Measurements from ENCODE around the gene JMJD7.

JMJD7 gene

DNA sequence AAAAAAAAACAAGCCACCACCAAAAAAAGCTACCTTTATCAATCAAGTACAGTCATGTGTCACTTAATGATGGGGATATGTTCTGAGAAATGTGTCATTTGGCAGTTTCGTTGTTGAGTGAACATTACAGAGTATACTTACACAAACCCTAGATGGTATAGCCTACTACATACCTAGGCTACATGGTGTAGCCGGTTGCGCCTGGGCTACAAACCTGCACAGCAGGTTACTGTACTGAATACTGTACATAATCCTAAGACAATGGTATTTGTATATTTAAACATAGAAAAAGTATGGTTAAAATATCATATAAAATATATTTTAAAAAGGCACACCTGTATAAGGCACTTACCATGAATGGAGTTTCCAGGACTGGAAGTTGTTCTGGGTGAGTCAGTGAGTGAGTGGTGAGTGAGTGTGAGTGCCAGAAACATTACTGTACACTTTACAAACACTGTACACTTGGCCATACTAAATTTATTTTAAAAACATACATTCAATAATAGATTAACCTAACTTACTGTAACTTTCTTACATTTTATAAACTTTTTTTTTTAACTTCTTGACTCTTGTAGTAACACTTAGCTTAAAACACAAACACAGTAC, 25.9 kb upstream of the JMJD7 start:
- DNase-seq, result peak; percentile 17

DNA sequence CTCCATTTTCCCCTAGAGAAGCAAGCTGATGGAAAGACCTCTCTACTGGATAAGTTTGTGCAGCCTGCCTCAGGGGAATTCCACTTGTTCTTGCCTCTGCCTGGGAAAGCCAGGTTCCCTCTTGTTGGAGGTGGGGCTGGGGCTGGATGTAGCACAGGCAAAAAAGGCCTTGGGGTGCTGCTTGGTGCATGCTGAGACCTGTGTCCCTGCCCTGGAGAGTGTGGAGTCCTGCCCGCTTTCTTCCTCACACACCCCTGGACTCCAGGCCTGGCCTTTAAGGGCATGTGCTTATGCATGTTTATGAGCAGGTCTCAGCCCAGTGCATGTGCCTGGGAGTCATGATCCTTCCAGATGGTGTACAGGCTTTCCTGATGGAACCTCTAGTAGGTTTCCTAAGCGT, 23.5 kb upstream of the JMJD7 start:
- DNase-seq, result no peak

DNA sequence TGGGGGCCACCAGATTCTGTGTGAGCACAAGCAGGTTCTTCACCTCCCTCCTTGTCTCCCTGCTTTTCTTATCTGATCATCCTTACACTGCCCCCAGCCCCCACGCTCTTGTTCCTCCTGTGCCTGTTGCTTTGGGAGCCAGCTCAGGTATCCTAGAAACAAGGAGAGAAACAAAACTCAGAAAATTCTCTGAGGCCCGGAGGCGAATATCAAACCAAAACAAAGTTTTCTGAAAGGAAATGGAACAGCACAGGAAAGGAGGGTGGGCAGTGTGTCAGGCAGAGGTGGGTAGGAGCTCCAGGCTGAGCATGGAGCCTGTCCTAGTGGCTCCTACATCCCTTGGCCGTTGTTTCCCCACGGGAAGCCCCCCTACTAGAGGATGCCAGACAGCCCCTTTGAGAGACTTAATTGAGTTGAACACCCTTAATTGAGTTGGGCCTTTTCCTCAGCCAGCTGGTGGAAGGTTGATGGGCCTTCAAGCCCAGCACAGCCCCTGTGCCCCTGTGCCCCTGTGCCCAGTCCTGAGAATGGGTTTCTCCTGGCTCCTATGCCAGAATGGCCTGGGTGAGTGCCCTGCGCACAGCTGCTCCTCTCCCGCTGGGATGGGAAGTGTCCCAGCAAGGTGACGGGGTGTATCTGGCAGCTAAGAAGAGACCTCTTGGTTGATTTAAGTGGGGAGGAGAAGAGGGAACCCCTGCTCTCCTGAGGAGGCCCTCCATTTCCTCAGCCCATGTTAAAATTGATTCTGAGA, 22.8 kb upstream of the JMJD7 start:
- no peak for DNase-seq

DNA sequence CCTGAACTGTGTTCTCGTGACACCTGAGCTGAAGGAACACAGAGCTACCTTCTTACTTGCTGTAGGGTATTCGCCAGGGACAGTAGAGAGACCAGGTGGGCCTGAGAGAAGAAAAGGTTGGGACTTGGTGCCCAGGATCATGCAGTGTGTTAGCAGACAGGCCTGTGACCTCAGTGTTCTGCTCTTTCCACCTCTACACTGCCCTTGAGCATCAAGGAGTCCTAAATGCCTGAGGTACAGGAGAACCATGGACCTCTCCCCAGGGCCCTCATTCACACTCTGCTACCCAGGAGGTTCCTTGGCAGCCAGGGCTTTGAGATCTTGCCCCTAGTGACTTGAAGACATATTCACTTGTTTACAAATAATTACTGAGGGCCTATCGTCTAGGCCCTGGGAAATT, 22.2 kb upstream of the JMJD7 start:
- DNase-seq, result no peak

DNA sequence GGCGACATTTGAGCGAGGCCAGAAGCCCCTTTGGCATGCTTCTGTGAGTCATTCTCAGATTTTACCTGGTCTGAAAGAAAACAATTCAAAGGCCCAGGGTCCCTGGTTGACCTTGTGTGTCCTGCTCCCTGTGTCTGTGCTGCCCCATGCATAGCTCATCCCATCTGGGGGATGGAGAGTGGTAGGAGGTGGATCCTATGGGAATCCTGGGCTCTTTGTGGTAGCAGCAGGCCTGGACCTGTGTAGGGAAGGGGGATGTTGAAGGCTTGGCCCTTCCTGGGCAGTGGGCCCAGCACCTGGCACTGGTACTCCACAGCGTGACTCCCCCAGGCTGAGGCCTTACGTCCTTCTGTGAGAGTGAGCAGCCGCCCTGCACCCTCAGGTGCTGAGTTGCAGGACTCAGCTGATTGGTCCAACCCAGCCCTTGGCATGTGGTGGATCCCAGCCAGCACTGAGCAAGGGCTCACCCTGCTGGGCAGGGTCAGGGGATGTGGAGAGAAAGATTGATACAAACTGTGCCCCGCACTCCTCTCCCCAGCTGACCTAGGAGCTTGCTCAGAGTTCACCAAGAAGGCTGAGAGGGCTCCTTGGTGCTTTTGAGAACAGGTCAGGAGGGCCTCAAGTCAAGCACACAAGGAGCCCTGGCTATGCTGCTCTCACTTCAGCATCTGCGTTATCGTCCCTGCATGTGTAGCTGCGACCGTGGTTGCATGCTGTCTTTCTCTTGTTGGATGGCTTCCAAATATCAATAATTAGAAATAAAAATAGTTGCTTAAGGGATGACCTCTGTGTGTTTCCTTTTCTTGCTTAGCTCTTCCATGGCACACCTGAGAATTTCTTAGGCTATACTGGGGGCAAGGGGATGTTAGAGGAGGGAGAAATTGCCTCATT, 21.4 kb upstream of the JMJD7 start:
- DNase-seq, result no peak

DNA sequence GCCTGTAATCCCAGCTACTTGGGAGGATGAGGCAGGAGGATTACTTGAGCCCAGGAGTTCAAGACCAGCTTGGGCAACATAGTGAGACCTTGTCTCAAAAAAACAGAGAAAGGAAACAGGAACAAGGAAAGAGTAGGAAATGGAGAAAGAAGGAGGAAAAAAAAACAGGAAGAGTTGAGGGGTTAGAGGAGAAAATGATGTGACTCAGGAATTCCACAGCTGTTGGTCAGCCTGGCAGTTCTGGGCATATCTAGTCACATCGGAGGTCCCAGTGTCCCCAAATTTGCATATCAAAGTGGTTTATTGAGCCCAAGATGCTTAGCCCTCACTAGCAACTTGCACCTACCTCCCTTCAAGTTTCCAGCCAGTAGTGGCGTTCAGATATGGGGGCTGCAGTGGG, 18.8 kb upstream of the JMJD7 start:
- DNase-seq, result no peak

DNA sequence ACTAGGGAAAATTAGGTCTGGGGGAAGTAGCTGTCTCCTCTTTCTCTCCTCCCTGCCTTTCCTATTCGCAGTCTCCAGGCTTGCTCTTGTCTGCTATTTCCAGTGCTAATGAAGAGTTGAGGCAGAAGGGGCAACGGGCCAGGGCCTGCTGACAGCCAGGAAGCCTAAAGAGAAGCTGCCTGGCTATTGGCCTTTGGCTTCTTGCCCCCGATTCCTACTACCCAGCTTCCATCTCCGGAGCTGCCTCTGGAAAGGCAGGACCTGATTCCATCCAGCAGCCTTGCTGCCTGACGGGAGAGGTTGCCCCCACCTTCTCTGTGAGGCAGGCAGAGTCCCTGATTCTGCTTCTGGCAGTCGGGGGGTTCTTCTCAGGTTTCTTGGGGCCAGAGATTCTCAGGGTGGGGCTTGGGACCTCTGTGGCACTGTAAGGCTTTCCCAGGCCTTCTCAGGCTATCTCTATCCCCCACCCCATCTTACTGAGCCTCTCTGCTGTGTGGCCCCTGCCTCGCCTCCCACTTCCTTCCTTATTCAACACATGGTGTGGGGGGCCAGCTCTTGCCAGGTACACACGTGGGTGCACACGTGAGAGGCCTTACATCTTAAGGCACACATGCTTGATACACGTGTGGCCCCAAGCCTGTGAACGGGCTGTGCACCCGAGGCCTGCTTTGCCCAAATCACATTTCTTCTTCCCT, 18.2 kb upstream of the JMJD7 start:
- DNase-seq, result no peak

DNA sequence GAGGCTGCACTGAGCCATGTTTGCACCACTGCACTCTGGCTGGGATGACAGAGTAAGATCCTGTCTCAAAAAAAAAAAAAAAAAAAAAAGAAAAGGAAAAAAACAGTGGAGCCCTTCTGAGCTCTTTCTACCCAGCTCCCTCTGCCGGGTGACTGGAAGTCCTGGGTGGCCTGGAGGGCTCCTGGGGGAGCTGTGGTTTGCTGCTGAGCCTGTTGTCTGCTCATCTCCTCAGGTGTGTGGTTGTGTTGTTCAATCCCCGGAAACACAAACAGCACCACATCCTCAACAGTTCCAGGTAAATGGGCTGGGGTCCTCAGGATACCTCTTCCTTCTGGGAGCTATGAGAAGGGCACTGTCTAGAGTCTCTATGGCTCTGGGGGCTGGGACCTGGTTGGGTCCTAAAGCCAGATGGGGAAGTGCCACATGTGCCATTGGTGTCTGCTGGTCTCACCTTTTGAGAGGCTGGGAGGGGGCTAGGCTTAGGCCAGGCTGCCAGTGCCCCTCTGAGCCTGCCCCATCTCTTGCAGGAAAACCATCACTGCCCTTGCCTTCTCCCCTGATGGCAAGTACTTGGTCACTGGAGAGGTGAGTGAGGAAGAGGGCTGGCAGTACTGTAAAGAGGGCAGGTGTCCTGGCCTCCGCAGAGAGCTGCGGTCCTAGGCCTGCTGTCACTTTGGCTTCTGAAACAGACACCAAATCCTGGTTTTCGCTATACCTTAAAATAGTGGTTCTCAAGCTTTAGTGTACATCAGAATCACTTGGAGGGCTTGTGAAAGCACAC, 17.1 kb upstream of the JMJD7 start:
- no peak for DNase-seq

DNA sequence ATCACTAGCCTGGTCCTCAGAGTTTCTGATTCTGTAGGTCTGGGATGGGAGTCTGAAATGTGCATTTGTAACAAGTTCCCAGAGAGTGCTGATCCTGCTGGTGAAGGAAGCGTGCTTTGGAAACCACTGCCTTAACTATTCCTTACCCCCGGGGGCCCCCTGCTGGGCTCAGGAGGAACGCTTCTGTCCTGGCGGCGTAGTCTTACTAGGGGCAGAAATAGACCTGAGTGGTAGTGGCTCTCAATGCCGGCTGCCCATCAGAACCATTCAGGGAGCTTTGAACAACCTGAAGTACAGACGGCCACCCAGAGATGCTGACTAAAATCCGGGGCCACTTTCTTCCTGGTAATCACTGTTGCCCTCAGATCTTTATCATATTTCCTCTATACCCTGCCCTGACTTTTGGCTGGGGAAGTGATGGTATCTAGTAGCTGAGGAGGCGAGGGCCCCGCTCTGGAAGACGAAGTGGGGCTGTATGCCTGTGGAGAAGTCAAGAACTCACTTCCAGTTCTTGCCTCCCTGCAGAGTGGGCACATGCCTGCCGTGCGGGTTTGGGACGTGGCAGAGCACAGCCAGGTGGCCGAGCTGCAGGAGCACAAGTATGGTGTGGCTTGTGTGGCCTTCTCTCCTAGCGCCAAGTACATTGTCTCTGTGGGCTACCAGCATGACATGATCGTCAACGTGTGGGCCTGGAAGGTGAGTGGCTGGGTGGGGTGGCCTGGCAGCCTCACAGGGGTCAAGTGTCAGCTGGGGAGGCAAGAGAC, 16.3 kb upstream of the JMJD7 start:
- peak; percentile 83 for DNase-seq

DNA sequence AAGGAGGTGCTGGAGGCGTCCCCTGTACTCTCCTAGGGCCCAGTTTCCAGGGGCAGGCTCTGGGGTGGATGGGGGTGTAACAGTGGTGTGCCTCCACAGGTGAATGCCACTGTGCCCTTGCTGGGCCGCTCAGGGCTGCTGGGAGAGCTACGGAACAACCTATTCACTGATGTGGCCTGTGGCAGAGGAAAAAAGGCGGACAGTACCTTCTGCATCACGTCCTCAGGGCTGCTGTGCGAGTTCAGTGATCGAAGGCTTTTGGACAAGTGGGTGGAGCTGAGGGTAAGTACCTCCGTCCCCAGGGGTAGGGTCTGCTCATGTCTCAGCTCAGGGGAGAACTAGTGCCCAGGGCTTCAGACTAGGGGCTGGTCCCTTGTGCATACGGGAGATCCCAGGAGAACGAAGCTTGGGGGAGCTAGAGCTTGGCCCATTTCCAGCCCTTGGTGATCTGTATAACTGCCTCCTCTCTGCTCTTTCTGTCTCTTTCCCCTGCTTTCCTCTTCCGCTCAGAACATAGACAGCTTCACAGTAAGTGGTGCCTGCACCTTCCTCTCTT, 15.0 kb upstream of the JMJD7 start:
- DNase-seq, result no peak

DNA sequence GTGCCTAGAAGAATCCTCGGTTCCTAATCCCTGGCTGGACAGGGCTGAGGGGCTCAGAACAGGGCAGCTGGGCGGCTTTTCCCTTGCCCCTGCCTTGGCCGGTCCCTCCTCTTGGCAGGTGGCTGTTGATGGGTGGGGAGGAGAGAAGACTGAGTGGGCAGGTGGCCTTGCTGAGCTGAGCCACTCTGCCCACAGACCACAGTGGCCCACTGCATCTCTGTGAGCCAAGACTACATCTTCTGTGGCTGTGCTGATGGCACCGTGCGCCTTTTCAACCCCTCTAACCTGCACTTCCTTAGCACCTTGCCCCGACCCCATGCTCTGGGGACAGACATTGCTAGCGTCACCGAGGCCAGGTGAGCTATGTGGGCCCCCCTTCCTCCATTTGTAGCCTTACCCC, 14.5 kb upstream of the JMJD7 start:
- DNase-seq, result no peak

DNA sequence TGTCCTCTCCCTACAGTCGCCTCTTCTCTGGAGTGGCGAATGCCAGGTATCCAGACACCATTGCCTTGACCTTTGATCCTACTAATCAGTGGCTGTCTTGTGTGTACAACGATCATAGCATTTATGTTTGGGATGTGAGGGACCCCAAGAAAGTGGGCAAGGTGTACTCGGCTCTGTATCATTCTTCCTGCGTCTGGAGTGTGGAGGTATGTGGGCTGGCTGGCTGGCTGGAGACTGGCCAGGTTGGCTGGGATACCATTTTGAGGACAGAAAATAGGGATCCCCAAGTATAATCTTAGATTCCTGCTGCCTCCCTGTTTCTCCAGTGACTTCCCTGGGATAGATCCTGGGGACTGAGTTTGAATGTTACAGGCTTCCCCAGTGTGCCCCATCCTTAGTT, 13.4 kb upstream of the JMJD7 start:
- DNase-seq, result no peak

DNA sequence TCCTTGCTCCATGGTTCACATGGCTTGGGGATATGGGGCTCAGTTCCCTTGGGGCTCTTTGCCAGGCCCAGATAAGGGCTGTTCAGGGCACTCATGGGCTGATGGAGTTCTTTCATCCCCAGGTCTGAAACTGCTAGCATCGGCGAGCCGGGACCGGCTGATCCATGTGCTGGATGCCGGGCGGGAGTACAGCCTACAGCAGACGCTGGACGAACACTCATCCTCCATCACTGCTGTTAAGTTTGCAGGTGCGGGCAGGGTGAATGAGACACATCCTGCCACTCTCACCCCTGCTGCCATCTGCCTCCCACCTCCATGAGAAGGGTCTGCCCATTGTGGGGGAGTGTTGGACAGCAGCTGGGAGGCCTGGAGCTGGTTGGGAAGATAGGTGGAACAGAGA, 11.1 kb upstream of the JMJD7 start:
- DNase-seq, result no peak

DNA sequence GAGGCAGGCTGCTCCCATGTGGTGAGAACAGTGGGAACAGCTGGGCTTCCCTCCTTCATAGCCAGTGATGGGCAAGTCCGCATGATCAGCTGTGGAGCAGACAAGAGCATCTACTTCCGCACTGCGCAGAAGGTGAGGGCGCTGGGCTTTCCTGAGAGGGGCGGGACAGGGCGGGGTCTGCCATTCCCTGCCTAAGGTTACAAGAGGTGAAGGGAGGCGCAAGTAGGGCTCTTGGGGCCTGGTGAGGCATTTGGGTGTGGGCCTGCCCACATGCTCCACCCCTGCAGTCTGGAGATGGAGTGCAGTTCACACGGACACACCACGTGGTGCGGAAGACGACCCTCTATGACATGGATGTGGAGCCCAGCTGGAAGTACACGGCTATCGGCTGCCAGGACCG, 10.6 kb upstream of the JMJD7 start:
- DNase-seq, result no peak

DNA sequence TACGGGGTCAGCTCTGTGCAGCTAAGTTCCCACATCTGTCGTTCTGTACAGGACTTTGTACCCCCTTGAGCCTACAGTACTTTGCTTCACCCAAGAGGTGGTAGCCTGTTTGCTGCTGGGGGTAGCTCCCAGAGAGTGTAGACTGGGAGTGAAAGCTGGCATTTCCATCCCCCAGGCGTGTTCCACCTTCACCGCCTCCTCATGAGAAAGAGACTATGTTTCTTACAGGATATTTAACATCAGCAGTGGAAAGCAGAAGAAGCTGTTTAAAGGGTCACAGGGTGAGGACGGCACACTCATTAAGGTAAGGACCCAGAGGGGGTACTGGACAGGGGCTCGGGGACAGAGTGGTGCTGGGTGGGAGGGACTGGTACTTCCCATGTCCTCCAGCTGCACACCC, 10.1 kb upstream of the JMJD7 start:
- no peak for DNase-seq

DNA sequence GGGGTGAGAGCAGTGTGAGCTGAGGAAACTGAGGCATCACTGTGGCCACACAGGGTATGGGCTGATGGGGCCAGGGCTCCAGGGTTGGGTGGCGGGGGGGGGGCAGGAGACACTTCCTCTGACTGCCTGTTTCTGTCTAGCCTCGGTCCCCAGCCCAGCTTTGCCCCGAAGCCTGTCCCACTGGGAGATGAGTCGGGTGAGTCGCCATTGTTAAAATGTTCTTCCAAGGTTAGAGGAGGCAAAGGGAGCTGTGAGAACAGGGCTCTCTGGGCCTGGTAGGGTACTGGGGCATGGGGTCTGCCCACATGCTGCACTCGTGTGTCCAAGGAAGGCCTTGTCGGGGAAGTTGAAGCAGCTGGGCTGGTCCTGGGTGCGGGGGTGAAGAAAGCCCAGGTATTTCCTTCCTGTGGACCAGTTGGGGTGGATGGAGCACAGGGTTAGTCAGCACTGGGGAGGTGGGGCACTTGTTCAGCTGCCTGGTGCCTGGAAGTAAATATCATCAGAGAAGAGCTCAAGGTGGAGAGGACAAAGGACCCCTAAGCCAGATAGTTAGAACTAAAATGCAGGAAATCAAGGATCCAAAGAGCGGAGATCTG, 8.3 kb upstream of the JMJD7 start:
- DNase-seq, result no peak

DNA sequence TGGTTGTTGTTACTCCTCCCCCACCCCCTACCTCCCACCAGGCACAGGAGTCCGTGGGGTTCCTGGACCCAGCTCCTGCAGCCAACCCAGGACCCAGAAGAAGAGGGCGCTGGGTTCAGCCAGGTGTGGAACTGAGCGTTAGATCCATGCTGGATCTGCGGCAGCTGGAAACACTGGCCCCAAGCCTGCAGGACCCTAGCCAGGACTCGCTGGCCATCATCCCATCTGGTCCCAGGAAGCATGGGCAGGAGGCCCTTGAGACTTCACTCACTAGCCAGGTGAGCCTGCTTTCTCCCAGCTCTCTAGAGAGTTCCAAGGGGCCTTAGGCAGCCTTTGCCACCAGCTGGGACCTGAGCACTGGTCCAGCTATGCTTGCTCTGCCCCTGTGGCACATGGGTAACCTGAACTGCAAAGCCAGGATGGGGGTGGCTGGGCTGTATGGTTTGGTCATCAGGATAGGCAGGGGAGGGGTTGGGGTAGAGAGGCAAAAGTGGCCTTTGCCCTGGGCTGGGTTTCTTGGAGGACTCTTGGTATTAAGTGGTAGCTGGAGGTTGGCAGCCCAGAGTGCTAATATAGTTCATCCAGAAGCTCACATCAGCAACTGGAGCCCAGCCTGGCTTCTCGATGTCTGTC, 7.0 kb upstream of the JMJD7 start:
- no peak for DNase-seq

DNA sequence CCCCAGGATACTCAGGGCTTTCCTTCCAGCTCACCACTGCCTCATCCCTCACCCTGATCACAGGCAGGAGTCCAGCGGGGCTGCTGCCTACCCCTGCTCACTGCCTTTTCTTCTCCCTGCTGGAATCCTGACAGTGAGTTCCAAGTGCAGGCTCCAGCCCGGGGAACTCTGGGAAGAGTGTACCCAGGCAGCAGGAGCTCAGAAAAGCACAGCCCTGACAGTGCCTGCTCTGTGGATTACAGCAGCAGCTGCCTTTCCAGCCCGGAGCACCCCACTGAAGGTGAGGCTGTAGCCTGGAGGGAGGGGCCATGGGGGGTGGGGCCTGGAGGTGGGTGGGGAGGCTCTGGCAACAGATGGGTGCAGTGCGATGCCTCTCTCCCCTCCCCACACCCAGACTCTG, 6.1 kb upstream of the JMJD7 start:
- DNase-seq, result no peak

DNA sequence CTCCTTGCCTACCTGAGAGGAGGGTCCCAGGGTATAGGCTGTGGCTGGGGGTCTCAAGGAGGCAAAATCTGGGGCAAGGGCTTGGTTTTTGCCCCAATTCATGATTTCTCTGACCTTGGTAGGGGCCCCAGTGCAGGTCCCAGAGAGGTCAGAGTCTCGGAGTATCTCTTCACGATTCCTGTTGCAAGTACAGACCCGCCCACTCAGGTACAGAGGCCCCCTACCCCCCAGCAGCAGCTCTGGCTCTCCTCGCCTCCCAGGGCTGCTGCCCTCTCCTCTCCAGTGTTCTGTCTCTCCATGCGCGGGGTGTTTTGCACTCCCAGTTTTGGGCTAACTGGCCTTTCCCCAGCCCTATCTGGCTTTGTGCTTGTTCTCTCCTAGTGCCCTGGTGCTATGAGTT, 5.4 kb upstream of the JMJD7 start:
- no peak for DNase-seq

DNA sequence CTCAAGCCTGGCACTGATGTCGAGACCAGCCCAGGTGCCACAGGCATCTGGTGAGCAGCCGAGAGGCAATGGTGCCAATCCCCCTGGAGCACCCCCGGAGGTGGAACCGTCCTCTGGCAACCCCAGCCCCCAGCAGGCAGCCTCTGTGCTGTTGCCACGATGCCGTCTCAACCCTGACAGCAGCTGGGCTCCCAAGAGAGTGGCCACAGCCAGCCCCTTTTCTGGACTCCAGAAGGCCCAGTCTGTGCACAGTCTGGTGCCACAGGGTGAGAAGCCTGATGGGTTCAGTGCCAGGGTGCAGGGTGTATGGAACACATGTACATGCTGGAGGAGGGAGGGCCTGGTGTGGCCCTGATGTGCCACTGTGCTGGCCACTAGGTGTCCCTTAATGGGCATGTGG, 4.9 kb upstream of the JMJD7 start:
- no peak for DNase-seq

DNA sequence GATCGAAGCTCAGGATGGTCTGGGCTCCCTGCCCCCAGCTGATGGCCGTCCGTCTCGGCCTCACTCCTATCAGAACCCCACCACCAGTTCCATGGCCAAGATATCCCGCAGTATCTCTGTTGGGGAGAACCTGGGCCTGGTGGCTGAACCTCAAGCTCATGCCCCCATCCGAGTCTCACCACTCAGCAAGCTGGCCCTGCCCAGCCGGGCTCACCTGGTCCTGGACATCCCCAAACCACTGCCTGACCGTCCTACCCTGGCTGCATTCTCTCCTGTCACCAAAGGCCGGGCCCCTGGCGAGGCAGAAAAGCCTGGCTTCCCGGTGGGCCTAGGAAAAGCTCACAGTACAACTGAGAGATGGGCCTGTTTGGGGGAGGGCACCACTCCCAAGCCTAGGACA, 4.4 kb upstream of the JMJD7 start:
- no peak for DNase-seq
